Nephron progenitor cell (in vitro differentiated cells): Measurements from ENCODE around the gene PPFIA1.
A peak's percentile ranks its signal among the peaks of the same experiment; 100 is the strongest.

Experiments used
- DNase-seq: peaks from one replicate; pipeline ENCODE4 v3.0.0; 2021
- H3K27ac Mint-ChIP-seq: 2 replicates; pipeline ENCODE4 v1.8.0; 2021; ENCODE audit warnings: mild to moderate bottlenecking, moderate library complexity, mixed read lengths
- H3K27me3 Mint-ChIP-seq: 2 replicates; pipeline ENCODE4 v1.8.0; 2021; ENCODE audit warnings: mild to moderate bottlenecking, low read depth, mixed read lengths; ENCODE audit not compliant: poor library complexity
- H3K36me3 Mint-ChIP-seq: 2 replicates; pipeline ENCODE4 v1.8.0; 2021; ENCODE audit warnings: low read depth, mixed read lengths
- H3K4me1 Mint-ChIP-seq: 2 replicates; pipeline ENCODE4 v1.8.0; 2021; ENCODE audit warnings: mixed read lengths
- H3K4me3 Mint-ChIP-seq: 2 replicates; pipeline ENCODE4 v1.8.0; 2021; ENCODE audit warnings: mild to moderate bottlenecking, moderate library complexity, mixed read lengths
- H3K9me3 Mint-ChIP-seq: 2 replicates; pipeline ENCODE4 v1.8.0; 2021; ENCODE audit warnings: mild to moderate bottlenecking, moderate library complexity, mixed read lengths
- TF ChIP-seq, protein P1 (sequence below): fragments of 200-600 bp; sonication (generic); IDR thresholded peaks from 2 replicates; pipeline ENCODE4 v1.5.0; 2021; ENCODE audit warnings: antibody characterized with exemption

Gene PPFIA1

GRCh38 chr11:70354629-70355028 lies 84.1 kb downstream of the PPFIA1 start:
- Mint-ChIP-seq H3K9me3 (no peaks in the 10 kb centered on the region), H3K4me3 (no peak overlapping the region), H3K27me3 (peaks cover 16% of the 10 kb centered on the region), H3K36me3 (peaks cover 67% of the 10 kb centered on the region), H3K27ac (no peak overlapping the region), H3K4me1 (peaks cover 29% of the 10 kb centered on the region)
- DNase-seq, result no peak
- TF ChIP-seq, protein P1, sequence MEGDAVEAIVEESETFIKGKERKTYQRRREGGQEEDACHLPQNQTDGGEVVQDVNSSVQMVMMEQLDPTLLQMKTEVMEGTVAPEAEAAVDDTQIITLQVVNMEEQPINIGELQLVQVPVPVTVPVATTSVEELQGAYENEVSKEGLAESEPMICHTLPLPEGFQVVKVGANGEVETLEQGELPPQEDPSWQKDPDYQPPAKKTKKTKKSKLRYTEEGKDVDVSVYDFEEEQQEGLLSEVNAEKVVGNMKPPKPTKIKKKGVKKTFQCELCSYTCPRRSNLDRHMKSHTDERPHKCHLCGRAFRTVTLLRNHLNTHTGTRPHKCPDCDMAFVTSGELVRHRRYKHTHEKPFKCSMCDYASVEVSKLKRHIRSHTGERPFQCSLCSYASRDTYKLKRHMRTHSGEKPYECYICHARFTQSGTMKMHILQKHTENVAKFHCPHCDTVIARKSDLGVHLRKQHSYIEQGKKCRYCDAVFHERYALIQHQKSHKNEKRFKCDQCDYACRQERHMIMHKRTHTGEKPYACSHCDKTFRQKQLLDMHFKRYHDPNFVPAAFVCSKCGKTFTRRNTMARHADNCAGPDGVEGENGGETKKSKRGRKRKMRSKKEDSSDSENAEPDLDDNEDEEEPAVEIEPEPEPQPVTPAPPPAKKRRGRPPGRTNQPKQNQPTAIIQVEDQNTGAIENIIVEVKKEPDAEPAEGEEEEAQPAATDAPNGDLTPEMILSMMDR, result no peak

DNA sequence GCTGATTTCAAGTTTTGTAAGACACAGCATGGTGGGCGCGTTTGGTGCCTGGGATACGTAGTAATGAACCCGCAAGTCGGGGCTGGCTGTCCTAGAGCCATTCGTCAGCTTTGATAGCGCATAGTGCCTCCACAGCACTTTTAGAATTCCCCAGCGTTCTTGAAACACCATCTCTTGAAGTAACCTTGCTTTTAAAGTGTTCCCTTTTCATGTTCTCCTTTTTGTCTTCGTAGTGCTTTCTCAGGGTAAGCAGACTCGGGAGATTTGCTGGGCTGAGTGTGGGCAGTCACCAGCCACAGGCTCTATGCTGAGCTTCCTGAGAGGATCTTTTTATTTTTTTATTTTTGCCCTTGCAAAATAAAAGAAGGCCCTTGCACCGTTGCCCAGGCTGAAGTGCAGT lies 88.3 kb downstream of the PPFIA1 start:
- H3K27ac Mint-ChIP-seq, result no peak overlapping the region
- peaks cover 15% of the 10 kb centered on the region for H3K27me3 Mint-ChIP-seq
- no peaks in the 10 kb centered on the region for H3K9me3 Mint-ChIP-seq
- H3K4me3 Mint-ChIP-seq, result no peak overlapping the region
- peaks cover 84% of the 10 kb centered on the region for H3K36me3 Mint-ChIP-seq
- DNase-seq, result no peak
- peaks cover 10% of the 10 kb centered on the region for H3K4me1 Mint-ChIP-seq
- TF ChIP-seq, protein P1, result no peak

DNA sequence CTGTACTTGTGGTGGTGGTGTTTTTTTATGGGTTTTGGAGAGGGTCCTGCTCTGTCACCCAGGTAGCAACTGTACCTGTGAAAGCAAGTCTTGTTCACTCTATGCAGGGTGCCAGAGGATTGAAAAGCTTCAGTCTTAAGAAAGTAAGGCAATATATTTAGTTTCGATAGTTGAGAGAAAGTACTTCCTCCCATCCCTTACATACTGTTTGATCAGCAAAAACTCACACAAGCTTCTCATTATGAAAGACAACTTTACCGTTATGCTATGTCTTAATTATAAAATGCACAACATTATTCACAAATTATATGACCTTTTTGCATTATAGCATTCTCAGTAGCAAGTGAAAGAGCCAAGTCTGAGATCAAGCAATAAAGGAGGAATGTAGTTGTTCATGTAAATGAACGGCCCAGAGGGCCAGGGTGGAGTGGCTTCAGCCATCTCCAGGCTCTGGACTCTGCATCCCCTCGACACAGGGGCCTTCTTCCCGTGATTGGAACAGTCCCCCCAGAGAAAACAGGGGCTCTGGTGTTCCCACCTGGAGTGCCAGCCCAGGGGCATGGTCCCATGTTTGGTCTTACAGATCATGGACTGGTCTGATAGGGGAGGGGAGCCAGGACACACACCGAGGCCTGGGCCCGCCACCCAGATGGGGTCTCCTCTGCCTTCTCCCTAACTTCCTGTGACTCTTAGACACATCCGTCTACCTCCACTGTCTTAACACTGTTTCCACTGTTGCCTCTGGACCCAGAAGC lies 89.1 kb downstream of the PPFIA1 start:
- TF ChIP-seq, protein P1, result no peak
- Mint-ChIP-seq H3K4me1 (peaks cover 2% of the 10 kb centered on the region), H3K36me3 (peaks cover 78% of the 10 kb centered on the region), H3K4me3 (no peak overlapping the region), H3K27ac (peak overlapping the region; percentile 48), H3K9me3 (no peaks in the 10 kb centered on the region), H3K27me3 (peaks cover 12% of the 10 kb centered on the region)
- DNase-seq, result no peak

GRCh38 chr11:70360211-70360610 lies 89.7 kb downstream of the PPFIA1 start:
- no peak for DNase-seq
- no peak overlapping the region for H3K4me3 Mint-ChIP-seq

DNA sequence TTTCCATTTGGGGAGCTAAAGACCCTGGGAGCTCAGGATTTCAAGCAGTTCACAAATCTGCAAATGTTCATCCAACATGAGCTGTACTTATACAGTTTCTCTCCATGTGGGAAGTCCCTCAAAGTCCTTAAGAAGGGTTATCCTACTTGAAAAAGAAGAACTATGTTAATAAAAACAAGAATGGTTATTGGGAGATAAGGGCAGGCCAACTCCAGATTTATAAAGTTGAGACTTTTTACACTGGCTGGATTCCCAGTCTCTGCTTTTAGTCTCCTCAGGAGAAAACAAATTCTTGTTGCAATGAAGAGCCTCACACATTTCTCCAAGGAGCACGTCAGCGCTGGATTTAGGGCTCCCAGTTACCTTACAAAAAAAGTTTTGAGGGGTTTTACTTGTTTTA lies 93.7 kb downstream of the PPFIA1 start:
- TF ChIP-seq, protein P1, result no peak
- H3K27me3 Mint-ChIP-seq, result no peaks in the 10 kb centered on the region
- no peak overlapping the region for H3K4me3 Mint-ChIP-seq
- peaks cover under 1% of the 10 kb centered on the region for H3K9me3 Mint-ChIP-seq
- H3K36me3 Mint-ChIP-seq, result peaks cover 62% of the 10 kb centered on the region
- H3K27ac Mint-ChIP-seq, result no peak overlapping the region
- no peak for DNase-seq
- H3K4me1 Mint-ChIP-seq, result no peaks in the 10 kb centered on the region

More at GRCh38 chr11:70360211-70360610, 89.7 kb downstream of the PPFIA1 start:
- Mint-ChIP-seq H3K27me3 (peaks cover 8% of the 10 kb centered on the region), H3K36me3 (peaks cover 78% of the 10 kb centered on the region), H3K4me1 (no peaks in the 10 kb centered on the region), H3K9me3 (no peaks in the 10 kb centered on the region), H3K27ac (peak overlapping the region; percentile 48)
- TF ChIP-seq, protein P1, result no peak
